ENCODE measurements around the gene PTPN5. TPM values are rescaled to one million over a fixed set of nuclear protein-coding genes. Genes with fewer than 3 reads are reported as not detected.
A peak's percentile ranks its signal among the peaks of the same experiment; 100 is the strongest.
"Not testable (repeated sequence)": the region's sequence is repeated elsewhere in the genome, so short reads cannot be mapped to it uniquely, and the experiment has no call there.

PTPN5 gene
- total and polyA plus RNA-seq, 2 donors from 2014 or later: 0.17 TPM; not detected in 1

DNA sequence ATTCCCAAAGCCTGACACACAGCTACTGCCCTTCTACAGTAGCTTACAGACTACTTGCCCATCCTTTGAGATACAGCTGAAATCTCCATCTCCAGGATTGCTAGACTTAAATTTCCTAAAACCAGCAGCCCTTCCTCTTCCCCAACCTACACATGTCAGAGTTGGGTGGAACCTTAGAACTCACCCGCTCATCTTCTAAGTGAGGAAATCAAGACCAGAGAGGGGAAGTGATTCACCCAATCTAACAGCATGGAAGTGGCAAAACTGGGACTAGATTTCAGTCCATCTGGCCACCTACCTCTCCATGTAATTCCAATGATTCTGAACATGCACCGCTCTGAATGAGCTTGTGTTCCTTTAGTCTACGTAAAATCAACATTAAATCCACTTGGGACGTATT, 94.0 kb downstream of the PTPN5 start:
- no peaks in the 10 kb centered on the region for H3K9me3 ChIP-seq (ENCODE audit: control insufficient read depth in 2 of 3, insufficient read depth in 1 of 3, low read length in 3 of 3)
- no peaks in the 10 kb centered on the region for H3K36me3 ChIP-seq (ENCODE audit: control insufficient read depth in 2 of 3, insufficient read depth in 3 of 3, low read length in 3 of 3)
- no peaks in the 10 kb centered on the region for H3K27me3 ChIP-seq (ENCODE audit: control insufficient read depth, insufficient read depth, low read length)
- intact Hi-C loops (cut with DNase I): no loop called here
- no peak overlapping the region for H3K27ac ChIP-seq (ENCODE audit: low read depth in 2 of 2, low read length in 2 of 2)
- H3K9ac ChIP-seq (ENCODE audit: low read length in 3 of 3): no peak overlapping the region
- no peak for DNase-seq
- TF ChIP-seq, protein P1, sequence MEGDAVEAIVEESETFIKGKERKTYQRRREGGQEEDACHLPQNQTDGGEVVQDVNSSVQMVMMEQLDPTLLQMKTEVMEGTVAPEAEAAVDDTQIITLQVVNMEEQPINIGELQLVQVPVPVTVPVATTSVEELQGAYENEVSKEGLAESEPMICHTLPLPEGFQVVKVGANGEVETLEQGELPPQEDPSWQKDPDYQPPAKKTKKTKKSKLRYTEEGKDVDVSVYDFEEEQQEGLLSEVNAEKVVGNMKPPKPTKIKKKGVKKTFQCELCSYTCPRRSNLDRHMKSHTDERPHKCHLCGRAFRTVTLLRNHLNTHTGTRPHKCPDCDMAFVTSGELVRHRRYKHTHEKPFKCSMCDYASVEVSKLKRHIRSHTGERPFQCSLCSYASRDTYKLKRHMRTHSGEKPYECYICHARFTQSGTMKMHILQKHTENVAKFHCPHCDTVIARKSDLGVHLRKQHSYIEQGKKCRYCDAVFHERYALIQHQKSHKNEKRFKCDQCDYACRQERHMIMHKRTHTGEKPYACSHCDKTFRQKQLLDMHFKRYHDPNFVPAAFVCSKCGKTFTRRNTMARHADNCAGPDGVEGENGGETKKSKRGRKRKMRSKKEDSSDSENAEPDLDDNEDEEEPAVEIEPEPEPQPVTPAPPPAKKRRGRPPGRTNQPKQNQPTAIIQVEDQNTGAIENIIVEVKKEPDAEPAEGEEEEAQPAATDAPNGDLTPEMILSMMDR (IDR thresholded peaks at IDR 0.05; ENCODE audit: borderline replicate concordance, extremely low read depth, insufficient read depth): no peak
- peaks cover 0 to 27% (median 2%) of the 10 kb centered on the region in 3 donors for H3K4me1 ChIP-seq (ENCODE audit: control insufficient read depth in 2 of 3, insufficient read depth in 2 of 3, low read depth in 1 of 3, low read length in 3 of 3)
- FAIRE-seq: no peak
- no peak overlapping the region for H3K4me3 ChIP-seq (ENCODE audit: low read length in 3 of 3)

DNA sequence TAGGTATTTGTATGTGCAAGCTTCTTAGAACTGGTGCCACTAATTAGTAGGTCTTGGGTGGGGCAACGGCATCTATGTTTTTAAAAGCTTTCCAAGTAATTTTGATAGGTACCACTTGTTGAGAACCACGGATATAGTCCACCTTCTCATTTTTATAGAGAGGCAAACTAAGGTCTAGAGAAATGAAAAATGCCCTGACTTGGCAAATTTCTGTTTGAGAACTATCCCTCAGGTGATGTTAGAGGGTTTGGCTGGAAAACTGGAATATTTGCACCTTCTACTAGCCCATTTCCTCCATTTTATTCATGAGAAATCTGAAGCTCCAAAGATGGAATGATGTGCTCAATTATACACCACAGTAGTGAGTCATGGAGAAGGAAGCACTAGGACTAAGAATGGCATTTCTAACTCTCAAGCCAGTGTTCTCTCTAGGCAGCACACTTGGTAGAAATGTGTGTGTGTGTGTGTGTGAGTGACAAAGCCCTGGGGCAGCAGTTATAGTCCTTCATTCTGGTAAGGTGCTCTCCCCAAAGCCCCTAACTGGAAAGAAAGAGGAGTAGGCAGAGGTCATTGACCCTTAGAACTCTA, 94.9 kb downstream of the PTPN5 start:
- intact Hi-C loops (cut with DNase I): no loop called here
- no peak overlapping the region for H3K27ac ChIP-seq (ENCODE audit: low read depth in 2 of 2, low read length in 2 of 2)
- TF ChIP-seq, protein P1 (IDR thresholded peaks at IDR 0.05; ENCODE audit: borderline replicate concordance, extremely low read depth, insufficient read depth): no peak
- no peaks in the 10 kb centered on the region for H3K36me3 ChIP-seq (ENCODE audit: control insufficient read depth in 2 of 3, insufficient read depth in 3 of 3, low read length in 3 of 3)
- no peak overlapping the region for H3K4me3 ChIP-seq (ENCODE audit: low read length in 3 of 3)
- FAIRE-seq: no peak
- no peaks in the 10 kb centered on the region for H3K27me3 ChIP-seq (ENCODE audit: control insufficient read depth, insufficient read depth, low read length)
- H3K9ac ChIP-seq (ENCODE audit: low read length in 3 of 3): no peak overlapping the region
- no peaks in the 10 kb centered on the region for H3K9me3 ChIP-seq (ENCODE audit: control insufficient read depth in 2 of 3, insufficient read depth in 1 of 3, low read length in 3 of 3)
- H3K4me1 ChIP-seq (ENCODE audit: control insufficient read depth in 2 of 3, insufficient read depth in 2 of 3, low read depth in 1 of 3, low read length in 3 of 3): peaks cover 0 to 27% (median 0%) of the 10 kb centered on the region in 3 donors
- no peak for DNase-seq

- H3K27me3 ChIP-seq (ENCODE audit: control insufficient read depth, insufficient read depth, low read length): no peaks in the 10 kb centered on the region
- no peak for DNase-seq
- TF ChIP-seq, protein P1 (IDR thresholded peaks at IDR 0.05; ENCODE audit: borderline replicate concordance, extremely low read depth, insufficient read depth): no peak
- no peak overlapping the region for H3K9ac ChIP-seq (ENCODE audit: low read length in 3 of 3)
- H3K27ac ChIP-seq (ENCODE audit: low read depth in 2 of 2, low read length in 2 of 2): no peak overlapping the region
- no peaks in the 10 kb centered on the region for H3K36me3 ChIP-seq (ENCODE audit: control insufficient read depth in 2 of 3, insufficient read depth in 3 of 3, low read length in 3 of 3)
- no peaks in the 10 kb centered on the region for H3K9me3 ChIP-seq (ENCODE audit: control insufficient read depth in 2 of 3, insufficient read depth in 1 of 3, low read length in 3 of 3)
- H3K4me1 ChIP-seq (ENCODE audit: control insufficient read depth in 2 of 3, insufficient read depth in 2 of 3, low read depth in 1 of 3, low read length in 3 of 3): peaks cover 0 to 2% (median 0%) of the 10 kb centered on the region in 3 donors
- FAIRE-seq: no peak
- no peak overlapping the region for H3K4me3 ChIP-seq (ENCODE audit: low read length in 3 of 3)
- intact Hi-C loops (cut with DNase I): no loop called here
These were observed 98.4 kb downstream of the PTPN5 start for GRCh38 chr11:18692941-18693760.

- intact Hi-C loops (cut with DNase I); H3K36me3 ChIP-seq (ENCODE audit: control insufficient read depth in 2 of 3, insufficient read depth in 3 of 3, low read length in 3 of 3); H3K4me1 ChIP-seq (ENCODE audit: control insufficient read depth in 2 of 3, insufficient read depth in 2 of 3, low read depth in 1 of 3, low read length in 3 of 3); FAIRE-seq; H3K9ac ChIP-seq (ENCODE audit: low read length in 3 of 3); H3K4me3 ChIP-seq (ENCODE audit: low read length in 3 of 3); H3K27me3 ChIP-seq (ENCODE audit: control insufficient read depth, insufficient read depth, low read length); H3K9me3 ChIP-seq (ENCODE audit: control insufficient read depth in 2 of 3, insufficient read depth in 1 of 3, low read length in 3 of 3); H3K27ac ChIP-seq (ENCODE audit: low read depth in 2 of 2, low read length in 2 of 2): not testable (repeated sequence)
- DNase-seq: peak in 1 of 5 donors; percentile 34
These were observed 100.0 kb downstream of the PTPN5 start for GRCh38 chr11:18691467-18692140.
